K562 treated with DMSO at 1 percent for 12 hours (cell line): ENCODE measurements around the gene NANOS3. TPM values are rescaled to one million over a fixed set of nuclear protein-coding genes. Genes with fewer than 3 reads are reported as not detected.

Source experiments
- total RNA-seq: library from RNA; unstranded; fragments of 300-600 nt; gene quantifications from 2 replicates; pipeline ENCODE4 v1.2.3, GENCODE V29; 2022; ENCODE audit not compliant: insufficient read depth

Gene NANOS3
- not detected in 2 replicates for total RNA-seq

GRCh38 chr19:13876834-13877233 lies at the start of gene NANOS3:
TSS of gene NANOS3 (plus strand) at chr19:13877134. CDS start at chr19:13877249, 115 bp downstream.

GRCh38 chr19:13905634-13906520 lies 28.9 kb downstream of the NANOS3 start, which contains the start of the genes BRME1 and CC2D1A:
TSS of gene BRME1 (minus strand) at chr19:13906117. CDS start at chr19:13904892, 1,225 bp downstream.
TSS of gene CC2D1A (plus strand) at chr19:13906201. CDS start at chr19:13906442, 241 bp downstream.

Other genes with a start within 250 kb of the NANOS3 start
- gene MRI1, start 112.6 kb upstream of the NANOS3 start, total RNA-seq, result 35.0 and 44.2 TPM in 2 replicates
- 108 and 124 TPM in 2 replicates for gene C19orf53, start 102.7 kb upstream of the NANOS3 start, total RNA-seq
- 6.5 and 12.3 TPM in 2 replicates for gene ZSWIM4, start 81.7 kb upstream of the NANOS3 start, total RNA-seq
- 10.9 and 12.5 TPM in 2 replicates for gene BRME1, start 29.0 kb downstream of the NANOS3 start, total RNA-seq
- 24.9 and 41.3 TPM in 2 replicates for gene CC2D1A, start 29.1 kb downstream of the NANOS3 start, total RNA-seq
- 1.2 and 2.6 TPM in 2 replicates for gene PODNL1, start 61.3 kb downstream of the NANOS3 start, total RNA-seq
- gene DCAF15, start 75.4 kb downstream of the NANOS3 start, total RNA-seq, result 50.7 and 69.3 TPM in 2 replicates
- 8.6 and 11.3 TPM in 2 replicates for gene RFX1, start 129.2 kb downstream of the NANOS3 start, total RNA-seq
- gene RLN3, start 151.0 kb downstream of the NANOS3 start, total RNA-seq, result not detected in 2 replicates
- 10.6 and 15.2 TPM in 2 replicates for gene IL27RA, start 154.6 kb downstream of the NANOS3 start, total RNA-seq
- 1.8 and 2.3 TPM in 2 replicates for gene PALM3, start 184.9 kb downstream of the NANOS3 start, total RNA-seq
- 3.6 and 5.1 TPM in 2 replicates for gene MISP3, start 195.7 kb downstream of the NANOS3 start, total RNA-seq
- not detected in 2 replicates for gene C19orf67, start 208.6 kb downstream of the NANOS3 start, total RNA-seq
- 37.9 and 57.0 TPM in 2 replicates for gene SAMD1, start 213.6 kb downstream of the NANOS3 start, total RNA-seq
- gene PRKACA, start 240.6 kb downstream of the NANOS3 start, total RNA-seq, result 47.4 and 104 TPM in 2 replicates